ENCODE results near the gene RIC1.
"Not testable (repeated sequence)": the region's sequence is repeated elsewhere in the genome, so short reads cannot be mapped to it uniquely, and the experiment has no call there.

RIC1 gene

DNA sequence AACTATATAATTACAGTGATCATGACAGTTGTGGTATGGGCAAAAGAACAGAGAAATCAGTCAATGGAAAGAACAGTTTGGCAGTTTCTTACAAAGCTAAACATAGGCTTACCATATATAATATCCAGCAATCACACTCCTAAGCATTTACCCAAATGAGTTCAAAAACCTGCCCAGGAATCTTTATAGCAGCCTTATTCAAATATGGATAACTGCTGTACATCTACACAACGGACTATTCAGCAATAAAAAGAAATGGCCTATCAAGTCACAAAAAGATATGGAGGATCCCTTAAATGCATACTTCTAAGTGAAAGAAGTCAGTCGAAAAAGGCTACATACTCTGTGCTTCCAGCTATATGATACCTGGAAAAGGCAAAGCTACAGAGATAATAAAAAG lies 167.4 kb downstream of the RIC1 start:
- Histone ChIP-seq H3K9ac (ENCODE audit: low read depth, low read length) (no peak overlapping the region), H3K4me1 (ENCODE audit: insufficient read depth, low read length) (no peaks in the 10 kb centered on the region), H3K36me3 (ENCODE audit: insufficient read depth, low read depth, low read length) (0 out of 2 replicates have a peak, but pooled peaks cover 15% of the 10 kb centered on the region), H3K27ac (ENCODE audit: low read length) (no peak overlapping the region), H3K4me3 (ENCODE audit: low read length) (no peak overlapping the region), H3K27me3 (ENCODE audit: insufficient read depth, low read length) (no peaks in the 10 kb centered on the region), H3K9me3 (ENCODE audit: insufficient read depth, low read depth, low read length) (no peaks in the 10 kb centered on the region)

GRCh38 chr9:5798581-5798980 lies 169.7 kb downstream of the RIC1 start:
- H3K27ac ChIP-seq (ENCODE audit: low read length): no peak overlapping the region
- no peaks in the 10 kb centered on the region for H3K9me3 ChIP-seq (ENCODE audit: insufficient read depth, low read depth, low read length)
- 0 out of 2 replicates have a peak, but pooled peaks cover 11% of the 10 kb centered on the region for H3K36me3 ChIP-seq (ENCODE audit: insufficient read depth, low read depth, low read length)
- H3K27me3 ChIP-seq (ENCODE audit: insufficient read depth, low read length): no peaks in the 10 kb centered on the region
- H3K4me1 ChIP-seq (ENCODE audit: insufficient read depth, low read length): no peaks in the 10 kb centered on the region
- no peak overlapping the region for H3K9ac ChIP-seq (ENCODE audit: low read depth, low read length)
- no peak overlapping the region for H3K4me3 ChIP-seq (ENCODE audit: low read length)

DNA sequence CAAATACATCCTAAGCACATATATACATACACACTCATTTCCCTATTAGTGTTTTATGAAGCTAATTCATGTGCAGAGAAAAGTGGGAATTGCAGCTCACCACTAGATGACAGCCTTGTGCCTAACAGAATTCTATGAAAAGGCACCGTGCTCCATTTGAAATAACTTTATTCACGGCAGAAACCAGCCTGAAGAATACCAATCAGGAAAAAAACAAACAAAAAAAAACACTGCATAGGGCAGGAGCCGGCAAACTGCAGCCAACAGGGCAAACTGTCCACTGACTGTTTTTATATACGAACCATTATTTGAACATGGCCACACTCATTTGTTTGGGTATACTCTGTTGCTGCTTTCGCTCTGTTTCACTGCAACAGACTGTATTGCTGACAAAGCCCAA lies 170.4 kb downstream of the RIC1 start:
- Histone ChIP-seq H3K9me3 (ENCODE audit: insufficient read depth, low read depth, low read length) (no peaks in the 10 kb centered on the region), H3K27ac (ENCODE audit: low read length) (no peak overlapping the region), H3K36me3 (ENCODE audit: insufficient read depth, low read depth, low read length) (0 out of 2 replicates have a peak, but pooled peaks cover 11% of the 10 kb centered on the region), H3K9ac (ENCODE audit: low read depth, low read length) (no peak overlapping the region), H3K4me1 (ENCODE audit: insufficient read depth, low read length) (no peaks in the 10 kb centered on the region), H3K27me3 (ENCODE audit: insufficient read depth, low read length) (no peaks in the 10 kb centered on the region), H3K4me3 (ENCODE audit: low read length) (no peak overlapping the region)

- H3K9me3 ChIP-seq (ENCODE audit: insufficient read depth, low read depth, low read length); H3K9ac ChIP-seq (ENCODE audit: low read depth, low read length); H3K4me3 ChIP-seq (ENCODE audit: low read length); H3K27ac ChIP-seq (ENCODE audit: low read length); H3K4me1 ChIP-seq (ENCODE audit: insufficient read depth, low read length); H3K27me3 ChIP-seq (ENCODE audit: insufficient read depth, low read length): not testable (repeated sequence)
- 0 out of 2 replicates have a peak, but pooled peaks cover 12% of the 10 kb centered on the region for H3K36me3 ChIP-seq (ENCODE audit: insufficient read depth, low read depth, low read length)
Measured at GRCh38 chr9:5800378-5800777, 171.5 kb downstream of the RIC1 start.

- Histone ChIP-seq H3K4me3 (ENCODE audit: low read length) (no peak overlapping the region), H3K4me1 (ENCODE audit: insufficient read depth, low read length) (no peaks in the 10 kb centered on the region), H3K9me3 (ENCODE audit: insufficient read depth, low read depth, low read length) (no peaks in the 10 kb centered on the region), H3K27me3 (ENCODE audit: insufficient read depth, low read length) (no peaks in the 10 kb centered on the region), H3K9ac (ENCODE audit: low read depth, low read length) (no peak overlapping the region), H3K36me3 (ENCODE audit: insufficient read depth, low read depth, low read length) (0 out of 2 replicates have a peak, but pooled peaks cover 13% of the 10 kb centered on the region), H3K27ac (ENCODE audit: low read length) (no peak overlapping the region)
Measured at GRCh38 chr9:5800969-5801738, 172.2 kb downstream of the RIC1 start.

DNA sequence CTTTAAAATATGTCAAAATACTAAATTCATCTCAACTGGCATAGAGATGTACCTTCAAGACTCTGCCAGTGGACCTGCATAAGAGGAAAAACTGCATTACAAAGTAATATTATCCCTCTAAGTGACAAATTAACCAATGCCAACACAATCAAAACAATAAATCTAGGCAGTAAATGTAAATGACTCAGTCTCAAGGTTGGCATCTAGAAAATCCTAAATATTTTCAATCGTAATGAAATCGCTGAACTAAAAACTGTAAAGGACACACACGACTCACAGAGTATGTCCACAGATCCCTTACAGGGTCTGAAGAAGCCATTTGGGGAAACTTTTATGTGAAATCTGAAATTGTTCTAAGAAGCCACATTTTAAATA lies 172.8 kb downstream of the RIC1 start:
- H3K27ac ChIP-seq (ENCODE audit: low read length): no peak overlapping the region
- no peak overlapping the region for H3K9ac ChIP-seq (ENCODE audit: low read depth, low read length)
- no peaks in the 10 kb centered on the region for H3K9me3 ChIP-seq (ENCODE audit: insufficient read depth, low read depth, low read length)
- H3K4me3 ChIP-seq (ENCODE audit: low read length): no peak overlapping the region
- H3K4me1 ChIP-seq (ENCODE audit: insufficient read depth, low read length): no peaks in the 10 kb centered on the region
- H3K27me3 ChIP-seq (ENCODE audit: insufficient read depth, low read length): no peaks in the 10 kb centered on the region
- 0 out of 2 replicates have a peak, but pooled peaks cover 8% of the 10 kb centered on the region for H3K36me3 ChIP-seq (ENCODE audit: insufficient read depth, low read depth, low read length)

GRCh38 chr9:5805478-5805877 lies 176.6 kb downstream of the RIC1 start:
- Histone ChIP-seq H3K9ac (ENCODE audit: low read depth, low read length) (no peak overlapping the region), H3K36me3 (ENCODE audit: insufficient read depth, low read depth, low read length) (peaks cover 15% of the 10 kb centered on the region), H3K4me1 (ENCODE audit: insufficient read depth, low read length) (no peaks in the 10 kb centered on the region), H3K9me3 (ENCODE audit: insufficient read depth, low read depth, low read length) (no peaks in the 10 kb centered on the region), H3K27ac (ENCODE audit: low read length) (no peak overlapping the region), H3K4me3 (ENCODE audit: low read length) (no peak overlapping the region), H3K27me3 (ENCODE audit: insufficient read depth, low read length) (no peaks in the 10 kb centered on the region)

DNA sequence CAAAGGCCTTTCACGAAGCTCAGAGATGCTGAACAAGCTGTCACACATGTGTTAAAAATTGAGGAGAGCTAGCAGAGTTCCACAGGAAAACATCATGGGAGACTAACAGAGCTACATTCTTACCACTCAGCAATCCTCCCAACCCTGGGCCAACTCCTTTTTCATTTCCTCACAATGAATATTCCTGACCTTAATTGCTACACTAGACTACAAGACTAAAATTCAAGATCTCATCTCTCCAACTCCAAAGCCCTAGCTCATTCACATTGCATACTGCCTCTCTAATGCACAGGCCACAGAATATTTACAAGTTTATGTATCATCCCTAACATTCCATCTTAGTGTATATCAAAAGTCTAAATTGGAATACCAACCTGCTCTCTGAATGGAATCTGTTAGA lies 182.8 kb downstream of the RIC1 start:
- no peak overlapping the region for H3K9ac ChIP-seq (ENCODE audit: low read depth, low read length)
- H3K27ac ChIP-seq (ENCODE audit: low read length): no peak overlapping the region
- no peak overlapping the region for H3K4me3 ChIP-seq (ENCODE audit: low read length)
- peaks cover 35% of the 10 kb centered on the region for H3K36me3 ChIP-seq (ENCODE audit: insufficient read depth, low read depth, low read length)
- no peaks in the 10 kb centered on the region for H3K4me1 ChIP-seq (ENCODE audit: insufficient read depth, low read length)
- no peaks in the 10 kb centered on the region for H3K27me3 ChIP-seq (ENCODE audit: insufficient read depth, low read length)
- H3K9me3 ChIP-seq (ENCODE audit: insufficient read depth, low read depth, low read length): no peaks in the 10 kb centered on the region

- Histone ChIP-seq H3K9ac (ENCODE audit: low read depth, low read length) (no peak overlapping the region), H3K27ac (ENCODE audit: low read length) (no peak overlapping the region), H3K36me3 (ENCODE audit: insufficient read depth, low read depth, low read length) (peaks cover 39% of the 10 kb centered on the region), H3K4me3 (ENCODE audit: low read length) (no peak overlapping the region), H3K4me1 (ENCODE audit: insufficient read depth, low read length) (no peaks in the 10 kb centered on the region), H3K9me3 (ENCODE audit: insufficient read depth, low read depth, low read length) (no peaks in the 10 kb centered on the region), H3K27me3 (ENCODE audit: insufficient read depth, low read length) (no peaks in the 10 kb centered on the region)
Measured at GRCh38 chr9:5813824-5814223, 184.9 kb downstream of the RIC1 start.

DNA sequence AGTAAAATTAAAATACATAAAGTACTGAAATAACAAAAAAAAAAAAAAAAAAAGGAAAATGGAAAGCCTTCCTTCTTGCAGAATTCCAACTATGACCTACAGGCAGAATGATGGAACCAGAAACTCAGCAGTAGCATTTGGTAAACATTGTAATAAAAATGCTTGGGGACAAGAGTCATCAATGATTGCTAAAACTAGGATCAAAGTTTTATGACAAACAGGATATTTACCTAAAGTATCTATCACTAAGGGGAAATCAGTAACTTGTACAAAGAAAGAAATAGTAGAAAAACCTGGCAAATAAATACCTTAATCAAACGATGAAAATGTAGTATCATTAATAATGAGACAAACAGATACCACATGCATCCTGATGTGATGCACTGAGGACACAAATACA lies 186.6 kb downstream of the RIC1 start:
- no peaks in the 10 kb centered on the region for H3K27me3 ChIP-seq (ENCODE audit: insufficient read depth, low read length)
- no peak overlapping the region for H3K9ac ChIP-seq (ENCODE audit: low read depth, low read length)
- H3K36me3 ChIP-seq (ENCODE audit: insufficient read depth, low read depth, low read length): peaks cover 28% of the 10 kb centered on the region
- no peak overlapping the region for H3K27ac ChIP-seq (ENCODE audit: low read length)
- no peaks in the 10 kb centered on the region for H3K9me3 ChIP-seq (ENCODE audit: insufficient read depth, low read depth, low read length)
- H3K4me3 ChIP-seq (ENCODE audit: low read length): no peak overlapping the region
- no peaks in the 10 kb centered on the region for H3K4me1 ChIP-seq (ENCODE audit: insufficient read depth, low read length)

DNA sequence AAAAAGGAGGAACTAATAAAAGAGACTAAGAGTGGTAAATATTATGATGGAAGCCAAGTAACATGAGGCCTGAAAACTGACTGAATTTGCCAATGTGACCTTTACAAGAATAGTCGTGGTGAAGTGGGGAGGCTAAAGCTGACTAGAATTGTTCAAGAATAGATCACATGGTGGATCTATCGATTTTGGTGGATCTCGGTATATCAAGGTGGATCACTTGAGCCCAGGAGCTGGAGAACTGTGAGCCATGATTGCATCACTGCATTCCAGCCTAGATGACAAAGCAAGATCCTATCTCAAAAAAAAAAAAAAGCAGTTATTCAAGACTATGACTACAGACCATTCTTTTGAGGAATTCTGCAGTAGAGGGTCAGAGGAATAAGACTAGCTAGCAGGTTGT lies 189.0 kb downstream of the RIC1 start:
- Histone ChIP-seq H3K9ac (ENCODE audit: low read depth, low read length) (no peak overlapping the region), H3K27me3 (ENCODE audit: insufficient read depth, low read length) (no peaks in the 10 kb centered on the region), H3K4me1 (ENCODE audit: insufficient read depth, low read length) (no peaks in the 10 kb centered on the region), H3K36me3 (ENCODE audit: insufficient read depth, low read depth, low read length) (peaks cover 19% of the 10 kb centered on the region), H3K4me3 (ENCODE audit: low read length) (no peak overlapping the region), H3K27ac (ENCODE audit: low read length) (no peak overlapping the region), H3K9me3 (ENCODE audit: insufficient read depth, low read depth, low read length) (no peaks in the 10 kb centered on the region)

DNA sequence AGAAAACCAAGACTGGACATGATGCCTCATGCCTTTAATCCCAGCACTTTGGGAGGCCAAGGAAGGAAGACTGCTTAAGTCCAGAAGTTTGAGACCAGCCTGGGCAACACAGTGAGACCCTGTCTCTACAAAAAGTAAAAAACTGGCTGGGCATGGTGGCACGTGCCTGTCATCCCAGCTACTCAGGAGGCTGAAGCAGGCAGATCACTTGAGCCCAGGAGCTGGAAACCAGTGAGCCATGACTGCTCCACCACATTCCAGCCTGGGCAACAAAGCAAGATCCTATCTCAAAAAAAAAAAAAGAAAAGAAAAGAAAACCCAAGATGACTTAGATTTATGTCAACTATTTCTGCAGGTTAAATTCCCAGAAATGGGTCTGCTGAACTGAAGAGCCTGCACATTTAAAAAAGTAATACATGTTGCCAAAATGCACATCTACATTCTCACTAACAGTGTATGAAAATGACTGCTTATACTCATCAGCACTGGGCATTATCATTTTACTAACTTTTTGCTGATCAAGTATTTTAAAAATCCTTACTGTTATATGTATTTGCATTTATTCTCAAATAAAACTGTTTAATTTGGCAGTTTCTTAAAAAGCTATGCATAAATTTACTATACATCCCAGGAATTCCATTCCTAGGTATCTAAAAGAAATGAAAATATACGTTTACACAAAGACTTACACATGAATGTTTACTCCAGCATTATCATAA lies 189.7 kb downstream of the RIC1 start:
- peaks cover 24% of the 10 kb centered on the region for H3K36me3 ChIP-seq (ENCODE audit: insufficient read depth, low read depth, low read length)
- H3K9ac ChIP-seq (ENCODE audit: low read depth, low read length): no peak overlapping the region
- no peaks in the 10 kb centered on the region for H3K9me3 ChIP-seq (ENCODE audit: insufficient read depth, low read depth, low read length)
- no peaks in the 10 kb centered on the region for H3K4me1 ChIP-seq (ENCODE audit: insufficient read depth, low read length)
- H3K27ac ChIP-seq (ENCODE audit: low read length): no peak overlapping the region
- no peaks in the 10 kb centered on the region for H3K27me3 ChIP-seq (ENCODE audit: insufficient read depth, low read length)
- H3K4me3 ChIP-seq (ENCODE audit: low read length): no peak overlapping the region
